ENCODE results near the gene COMMD6. TPM values are rescaled to one million over a fixed set of nuclear protein-coding genes. Genes with fewer than 3 reads are reported as not detected.

COMMD6 gene
- total and polyA plus RNA-seq, 2 donors (not counting 1 experiment from before 2014, with no cell fraction given) = 89.7 to 125 TPM

GRCh38 chr13:75507027-75508001, 30.3 kb downstream of the COMMD6 start:
- Histone ChIP-seq H3K4me3 (replicated peaks in 1 of 4; ENCODE audit: control extremely low read depth in 1 of 4, insufficient read depth in 1 of 4, low read depth in 3 of 4, low read length in 4 of 4) (no peak overlapping the region), H2AFZ (ENCODE audit: low read length) (no peak overlapping the region), H3K9me3 (ENCODE audit: control insufficient read depth, insufficient read depth, low read depth, low read length) (no peaks in the 10 kb centered on the region), H4K20me1 (ENCODE audit: control insufficient read depth, extremely low read depth, insufficient read depth, low read length) (no peaks in the 10 kb centered on the region), H3K27ac (ENCODE audit: insufficient read depth, low read length) (no peak overlapping the region), H3K79me2 (ENCODE audit: control insufficient read depth, insufficient read depth, low read length) (no peaks in the 10 kb centered on the region), H3K4me2 (ENCODE audit: extremely low read depth, insufficient read depth, low read length) (no peak overlapping the region), H3K4me1 (ENCODE audit: control insufficient read depth, extremely low read depth, insufficient read depth, low read length) (no peaks in the 10 kb centered on the region), H3K9ac (ENCODE audit: insufficient read depth, low read length) (no peak overlapping the region), H3K27me3 (ENCODE audit: control insufficient read depth, insufficient read depth, low read length) (no peaks in the 10 kb centered on the region), H3K36me3 (ENCODE audit: control insufficient read depth, insufficient read depth, low read length) (no peaks in the 10 kb centered on the region)
- TF ChIP-seq CTCF (conservative IDR thresholded peaks at IDR 0.05 in 1 of 2, IDR thresholded peaks at IDR 0.05 in 1 of 2; ENCODE audit: low read depth in 1 of 2, low read length in 2 of 2) = no peak
- no peak for TF ChIP-seq EZH2 (IDR thresholded peaks at IDR 0.05; ENCODE audit: low read length, missing control alignments)
- DNase-seq (ENCODE audit: low read depth in 2 of 2) = no peak

- no peak for TF ChIP-seq EZH2 (IDR thresholded peaks at IDR 0.05; ENCODE audit: low read length, missing control alignments)
- no peak for TF ChIP-seq CTCF (conservative IDR thresholded peaks at IDR 0.05 in 1 of 2, IDR thresholded peaks at IDR 0.05 in 1 of 2; ENCODE audit: low read depth in 1 of 2, low read length in 2 of 2)
- Histone ChIP-seq H2AFZ (ENCODE audit: low read length) (no peak overlapping the region), H3K27me3 (ENCODE audit: control insufficient read depth, insufficient read depth, low read length) (no peaks in the 10 kb centered on the region), H3K27ac (ENCODE audit: insufficient read depth, low read length) (no peak overlapping the region), H3K9me3 (ENCODE audit: control insufficient read depth, insufficient read depth, low read depth, low read length) (no peaks in the 10 kb centered on the region), H3K79me2 (ENCODE audit: control insufficient read depth, insufficient read depth, low read length) (no peaks in the 10 kb centered on the region), H3K4me2 (ENCODE audit: extremely low read depth, insufficient read depth, low read length) (no peak overlapping the region), H3K36me3 (ENCODE audit: control insufficient read depth, insufficient read depth, low read length) (no peaks in the 10 kb centered on the region), H4K20me1 (ENCODE audit: control insufficient read depth, extremely low read depth, insufficient read depth, low read length) (no peaks in the 10 kb centered on the region), H3K9ac (ENCODE audit: insufficient read depth, low read length) (no peak overlapping the region), H3K4me3 (replicated peaks in 1 of 4; ENCODE audit: control extremely low read depth in 1 of 4, insufficient read depth in 1 of 4, low read depth in 3 of 4, low read length in 4 of 4) (no peak overlapping the region), H3K4me1 (ENCODE audit: control insufficient read depth, extremely low read depth, insufficient read depth, low read length) (no peaks in the 10 kb centered on the region)
- DNase-seq (ENCODE audit: low read depth in 2 of 2) = no peak
Measured at GRCh38 chr13:75506018-75506417, 31.6 kb downstream of the COMMD6 start.

GRCh38 chr13:75505327-75505726, 32.3 kb downstream of the COMMD6 start:
- TF ChIP-seq CTCF (conservative IDR thresholded peaks at IDR 0.05 in 1 of 2, IDR thresholded peaks at IDR 0.05 in 1 of 2; ENCODE audit: low read depth in 1 of 2, low read length in 2 of 2) = no peak
- no peaks in the 10 kb centered on the region for H3K79me2 ChIP-seq (ENCODE audit: control insufficient read depth, insufficient read depth, low read length)
- no peak overlapping the region for H3K9ac ChIP-seq (ENCODE audit: insufficient read depth, low read length)
- H3K9me3 ChIP-seq (ENCODE audit: control insufficient read depth, insufficient read depth, low read depth, low read length) = no peaks in the 10 kb centered on the region
- DNase-seq (ENCODE audit: low read depth in 2 of 2) = no peak
- H2AFZ ChIP-seq (ENCODE audit: low read length) = no peak overlapping the region
- H3K4me2 ChIP-seq (ENCODE audit: extremely low read depth, insufficient read depth, low read length) = no peak overlapping the region
- H4K20me1 ChIP-seq (ENCODE audit: control insufficient read depth, extremely low read depth, insufficient read depth, low read length) = no peaks in the 10 kb centered on the region
- H3K27ac ChIP-seq (ENCODE audit: insufficient read depth, low read length) = no peak overlapping the region
- no peaks in the 10 kb centered on the region for H3K36me3 ChIP-seq (ENCODE audit: control insufficient read depth, insufficient read depth, low read length)
- H3K27me3 ChIP-seq (ENCODE audit: control insufficient read depth, insufficient read depth, low read length) = no peaks in the 10 kb centered on the region
- no peaks in the 10 kb centered on the region for H3K4me1 ChIP-seq (ENCODE audit: control insufficient read depth, extremely low read depth, insufficient read depth, low read length)
- H3K4me3 ChIP-seq (replicated peaks in 1 of 4; ENCODE audit: control extremely low read depth in 1 of 4, insufficient read depth in 1 of 4, low read depth in 3 of 4, low read length in 4 of 4) = no peak overlapping the region
